22Rv1 (cell line): Measurements from ENCODE around the gene CETP.
"Not testable (repeated sequence)": the region's sequence is repeated elsewhere in the genome, so short reads cannot be mapped to it uniquely, and the experiment has no call there.

Experiments
- ZFX ChIP-seq: fragments of 450-650 bp; IDR thresholded peaks from 2 replicates; pipeline ENCODE4 v1.6.1; 2017; ENCODE audit warnings: antibody characterized with exemption, borderline replicate concordance
- TF ChIP-seq, protein P1 (sequence below): fragments of 450-650 bp; IDR thresholded peaks from 2 replicates; pipeline ENCODE4 v1.5.1; 2017; ENCODE audit warnings: mild to moderate bottlenecking

DNA sequence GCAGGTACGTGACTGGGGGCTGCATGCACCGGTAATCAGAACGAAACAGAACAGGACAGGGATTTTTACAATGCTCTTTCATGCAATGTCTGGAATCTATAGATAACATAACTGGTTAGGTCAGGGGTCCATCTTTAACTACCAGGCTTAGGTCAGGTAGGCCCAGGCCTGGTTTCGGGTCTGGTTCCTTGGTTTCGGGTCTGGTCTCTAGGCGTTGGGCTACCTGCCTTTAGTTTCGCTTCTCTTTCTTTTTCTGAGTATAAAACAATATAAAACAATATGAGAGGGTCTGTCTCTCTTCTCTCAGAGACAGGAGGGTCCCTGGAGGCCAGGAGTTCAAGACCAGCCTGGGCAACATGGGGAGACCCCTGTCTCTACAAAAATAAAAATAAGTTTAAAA, 12.1 kb downstream of the CETP start:
- TF ChIP-seq, protein P1, sequence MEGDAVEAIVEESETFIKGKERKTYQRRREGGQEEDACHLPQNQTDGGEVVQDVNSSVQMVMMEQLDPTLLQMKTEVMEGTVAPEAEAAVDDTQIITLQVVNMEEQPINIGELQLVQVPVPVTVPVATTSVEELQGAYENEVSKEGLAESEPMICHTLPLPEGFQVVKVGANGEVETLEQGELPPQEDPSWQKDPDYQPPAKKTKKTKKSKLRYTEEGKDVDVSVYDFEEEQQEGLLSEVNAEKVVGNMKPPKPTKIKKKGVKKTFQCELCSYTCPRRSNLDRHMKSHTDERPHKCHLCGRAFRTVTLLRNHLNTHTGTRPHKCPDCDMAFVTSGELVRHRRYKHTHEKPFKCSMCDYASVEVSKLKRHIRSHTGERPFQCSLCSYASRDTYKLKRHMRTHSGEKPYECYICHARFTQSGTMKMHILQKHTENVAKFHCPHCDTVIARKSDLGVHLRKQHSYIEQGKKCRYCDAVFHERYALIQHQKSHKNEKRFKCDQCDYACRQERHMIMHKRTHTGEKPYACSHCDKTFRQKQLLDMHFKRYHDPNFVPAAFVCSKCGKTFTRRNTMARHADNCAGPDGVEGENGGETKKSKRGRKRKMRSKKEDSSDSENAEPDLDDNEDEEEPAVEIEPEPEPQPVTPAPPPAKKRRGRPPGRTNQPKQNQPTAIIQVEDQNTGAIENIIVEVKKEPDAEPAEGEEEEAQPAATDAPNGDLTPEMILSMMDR: not testable (repeated sequence)
- TF ChIP-seq ZFX: not testable (repeated sequence)
